Activated CD4-positive, alpha-beta memory T cell treated with anti-CD3 and anti-CD28 coated beads, Interleukin-2, amount 10 ng/mL, durations not matched to agents 7 days and 5 days (primary cell): ENCODE results near the gene LRRC9. TPM values are rescaled to one million over a fixed set of nuclear protein-coding genes. Genes with fewer than 3 reads are reported as not detected.
A peak's percentile ranks its signal among the peaks of the same experiment; 100 is the strongest.
"Not testable (repeated sequence)": the region's sequence is repeated elsewhere in the genome, so short reads cannot be mapped to it uniquely, and the experiment has no call there.

ENCODE experiments used
- CTCF ChIA-PET: fragments of 350-600 bp; sonication (Branson Sonifier 250); formaldehyde crosslinking; loops from one replicate; lab custom pipeline; 2021; ENCODE audit warnings: antibody characterized with exemption, inconsistent platforms; lab: Charles Lee
- POLR2A ChIA-PET: fragments of 350-600 bp; sonication (Branson Sonifier 250); formaldehyde crosslinking; loops from one replicate; lab custom pipeline; 2021; ENCODE audit warnings: antibody characterized with exemption; lab: Charles Lee
- DNase-seq: peaks from one replicate; pipeline ENCODE4 v3.0.0-alpha.2; 2020
- H3K27ac Mint-ChIP-seq: one replicate; pipeline ENCODE4 v1.8.0; 2021; ENCODE audit warnings: mild to moderate bottlenecking, mixed read lengths
- H3K27me3 Mint-ChIP-seq: one replicate; pipeline ENCODE4 v1.8.0; 2021; ENCODE audit warnings: mixed read lengths
- H3K36me3 Mint-ChIP-seq: one replicate; pipeline ENCODE4 v1.8.0; 2021; ENCODE audit warnings: low read depth, mixed read lengths
- H3K4me1 Mint-ChIP-seq: one replicate; pipeline ENCODE4 v1.8.0; 2021; ENCODE audit warnings: mixed read lengths
- H3K4me3 Mint-ChIP-seq: one replicate; pipeline ENCODE4 v1.8.0; 2021; ENCODE audit warnings: mild to moderate bottlenecking, mixed read lengths
- H3K9me3 Mint-ChIP-seq: one replicate; pipeline ENCODE4 v1.8.0; 2021; ENCODE audit warnings: mixed read lengths
- total RNA-seq, 2 experiments: library from RNA; stranded (reverse); gene quantifications; one replicate each; pipeline ENCODE4 v1.2.3, GENCODE V29; 2021

Gene LRRC9
- total RNA-seq, 2 experiments from 2014 or later, result not detected

- H3K27me3 Mint-ChIP-seq, result peaks cover 34% of the 10 kb centered on the region
- H3K9me3 Mint-ChIP-seq, result no peaks in the 10 kb centered on the region
- no peaks in the 10 kb centered on the region for H3K36me3 Mint-ChIP-seq
- no peak overlapping the region for H3K27ac Mint-ChIP-seq
- POLR2A ChIA-PET, result interaction anchor here (0.6 kb wide), 1 partner anchor 808 kb away, joined by 3 read pairs; no protein-coding TSS in a partner anchor
- H3K4me3 Mint-ChIP-seq, result no peak overlapping the region
- peaks cover 7% of the 10 kb centered on the region for H3K4me1 Mint-ChIP-seq
- DNase-seq, result peak; percentile 16
- CTCF ChIA-PET, result no interaction called here
Observed at GRCh38 chr14:59918824-59919569, 947 bp upstream of the LRRC9 start.

DNA sequence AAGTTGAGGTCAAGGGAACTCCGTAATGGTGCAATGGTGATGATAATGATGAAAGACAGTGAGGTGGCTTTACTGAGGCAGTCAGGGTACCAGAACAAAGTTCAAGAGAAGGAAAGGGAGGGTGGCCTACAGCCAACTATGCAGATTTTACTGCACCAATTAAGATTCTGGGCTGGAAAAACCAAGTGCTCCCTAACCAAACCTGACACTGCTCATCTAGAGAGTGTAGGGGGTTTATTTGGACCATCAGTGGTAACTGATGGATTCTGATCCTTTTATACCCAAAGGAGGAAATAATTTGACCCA is 387 bp downstream of the LRRC9 start:
- peaks cover 7% of the 10 kb centered on the region for H3K4me1 Mint-ChIP-seq
- no peak for DNase-seq
- H3K4me3 Mint-ChIP-seq, result no peak overlapping the region
- no peak overlapping the region for H3K27ac Mint-ChIP-seq
- no peaks in the 10 kb centered on the region for H3K9me3 Mint-ChIP-seq
- CTCF ChIA-PET, result no interaction called here
- no peaks in the 10 kb centered on the region for H3K36me3 Mint-ChIP-seq
- peaks cover 34% of the 10 kb centered on the region for H3K27me3 Mint-ChIP-seq
- POLR2A ChIA-PET, result no interaction called here

DNA sequence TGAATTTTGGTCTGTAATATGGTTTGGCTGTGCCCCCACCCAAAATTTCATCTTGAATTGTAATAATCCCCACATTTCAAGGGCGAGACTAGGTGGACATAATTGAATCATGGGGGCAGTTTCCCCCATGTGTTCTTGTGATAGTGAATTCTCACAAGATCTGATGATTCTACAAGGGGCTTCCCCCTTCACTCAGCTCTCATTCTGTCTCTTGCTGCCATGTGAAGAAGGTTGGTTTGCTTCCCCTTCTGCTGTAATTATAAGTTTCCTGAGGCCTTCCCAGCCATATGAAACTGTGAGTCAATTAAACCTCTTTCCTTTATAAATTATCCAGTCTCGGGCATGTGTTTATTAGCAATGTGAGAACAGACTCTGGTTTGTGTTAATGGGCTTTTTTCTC is 5.9 kb downstream of the LRRC9 start:
- POLR2A ChIA-PET, result no interaction called here
- no peak for DNase-seq
- H3K4me1 Mint-ChIP-seq, result no peaks in the 10 kb centered on the region
- H3K27me3 Mint-ChIP-seq, result peaks cover 19% of the 10 kb centered on the region
- no peak overlapping the region for H3K4me3 Mint-ChIP-seq
- H3K36me3 Mint-ChIP-seq, result no peaks in the 10 kb centered on the region
- CTCF ChIA-PET, result no interaction called here
- H3K9me3 Mint-ChIP-seq, result no peaks in the 10 kb centered on the region
- H3K27ac Mint-ChIP-seq, result no peak overlapping the region

DNA sequence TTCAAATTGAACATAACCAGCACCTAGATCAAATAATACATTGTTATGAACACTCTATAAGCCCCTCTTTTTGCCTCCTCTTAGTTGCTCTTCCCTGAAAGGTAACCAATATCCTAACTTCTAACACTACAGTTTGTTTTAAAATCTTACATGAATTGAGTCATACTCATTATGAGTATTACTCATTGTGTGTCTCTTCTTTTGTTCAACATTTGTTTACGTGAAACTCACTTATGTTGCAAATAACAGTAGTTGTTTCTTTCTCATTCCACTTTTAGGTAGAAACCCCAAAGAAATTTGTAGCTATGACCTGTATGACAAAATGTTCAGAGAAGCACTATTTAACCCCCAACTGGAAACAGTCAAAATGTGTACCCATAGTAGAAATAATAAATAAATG is 6.6 kb downstream of the LRRC9 start:
- peaks cover 12% of the 10 kb centered on the region for H3K27me3 Mint-ChIP-seq
- no peak for DNase-seq
- H3K4me1 Mint-ChIP-seq, result no peaks in the 10 kb centered on the region
- H3K36me3 Mint-ChIP-seq, result no peaks in the 10 kb centered on the region
- H3K27ac Mint-ChIP-seq, result no peak overlapping the region
- H3K4me3 Mint-ChIP-seq, result no peak overlapping the region
- H3K9me3 Mint-ChIP-seq, result no peaks in the 10 kb centered on the region
- POLR2A ChIA-PET, result no interaction called here
- CTCF ChIA-PET, result no interaction called here

GRCh38 chr14:59931237-59931636 is 11.3 kb downstream of the LRRC9 start:
- POLR2A ChIA-PET, result no interaction called here
- no peak for DNase-seq
- Mint-ChIP-seq H3K27ac (no peak overlapping the region), H3K36me3 (no peaks in the 10 kb centered on the region), H3K27me3 (peaks cover 9% of the 10 kb centered on the region), H3K4me3 (no peak overlapping the region), H3K4me1 (no peaks in the 10 kb centered on the region), H3K9me3 (no peaks in the 10 kb centered on the region)
- CTCF ChIA-PET, result no interaction called here

- ChIA-PET POLR2A (no interaction called here), CTCF (no interaction called here)
- peaks cover 5% of the 10 kb centered on the region for H3K27me3 Mint-ChIP-seq
Observed at GRCh38 chr14:59936145-59936544, 16.2 kb downstream of the LRRC9 start.

GRCh38 chr14:59939828-59940227 is 19.9 kb downstream of the LRRC9 start:
- Mint-ChIP-seq H3K27me3 (peaks cover 16% of the 10 kb centered on the region), H3K4me1 (no peaks in the 10 kb centered on the region), H3K27ac (no peak overlapping the region), H3K36me3 (no peaks in the 10 kb centered on the region), H3K4me3 (no peak overlapping the region), H3K9me3 (no peaks in the 10 kb centered on the region)
- CTCF ChIA-PET, result no interaction called here
- POLR2A ChIA-PET, result no interaction called here
- DNase-seq, result no peak

More at GRCh38 chr14:59936145-59936544, 16.2 kb downstream of the LRRC9 start:
- DNase-seq, result no peak
- Mint-ChIP-seq H3K36me3 (no peaks in the 10 kb centered on the region), H3K9me3 (no peaks in the 10 kb centered on the region), H3K4me3 (no peak overlapping the region), H3K27ac (no peak overlapping the region), H3K4me1 (no peaks in the 10 kb centered on the region)

- CTCF ChIA-PET, result interaction anchor here (0.9 kb wide), 1 partner anchor 390 kb away, joined by 3 read pairs; no protein-coding TSS in a partner anchor
- H3K4me1 Mint-ChIP-seq, H3K36me3 Mint-ChIP-seq, H3K4me3 Mint-ChIP-seq, DNase-seq, H3K27ac Mint-ChIP-seq, POLR2A ChIA-PET, H3K9me3 Mint-ChIP-seq: not testable (repeated sequence)
- peaks cover 15% of the 10 kb centered on the region for H3K27me3 Mint-ChIP-seq
Observed at GRCh38 chr14:59942296-59942862, 22.4 kb downstream of the LRRC9 start.

GRCh38 chr14:59944909-59945308 is 25.0 kb downstream of the LRRC9 start:
- H3K27ac Mint-ChIP-seq, result no peak overlapping the region
- POLR2A ChIA-PET, result no interaction called here
- CTCF ChIA-PET, result interaction anchor here (1.3 kb wide), 1 partner anchor 22 kb away, joined by 4 read pairs; no protein-coding TSS in a partner anchor
- H3K9me3 Mint-ChIP-seq, result peaks cover 2% of the 10 kb centered on the region
- no peak overlapping the region for H3K4me3 Mint-ChIP-seq
- H3K4me1 Mint-ChIP-seq, result no peaks in the 10 kb centered on the region
- H3K27me3 Mint-ChIP-seq, result peaks cover 11% of the 10 kb centered on the region
- H3K36me3 Mint-ChIP-seq, result no peaks in the 10 kb centered on the region
- no peak for DNase-seq

- POLR2A ChIA-PET, H3K4me1 Mint-ChIP-seq, DNase-seq, H3K4me3 Mint-ChIP-seq, H3K36me3 Mint-ChIP-seq, H3K27ac Mint-ChIP-seq, CTCF ChIA-PET, H3K9me3 Mint-ChIP-seq: not testable (repeated sequence)
- H3K27me3 Mint-ChIP-seq, result peaks cover 11% of the 10 kb centered on the region
Observed at GRCh38 chr14:59952141-59952540, 32.2 kb downstream of the LRRC9 start.

- H3K36me3 Mint-ChIP-seq, H3K9me3 Mint-ChIP-seq, DNase-seq, POLR2A ChIA-PET, H3K4me3 Mint-ChIP-seq, H3K27ac Mint-ChIP-seq, H3K4me1 Mint-ChIP-seq: not testable (repeated sequence)
- CTCF ChIA-PET, result interaction anchor here (3.6 kb wide), 1 partner anchor 8 kb away, joined by 11 read pairs; no protein-coding TSS in a partner anchor
- H3K27me3 Mint-ChIP-seq, result peaks cover 14% of the 10 kb centered on the region
Observed at GRCh38 chr14:59957890-59958289, 37.9 kb downstream of the LRRC9 start.

GRCh38 chr14:59959668-59960067 is 39.7 kb downstream of the LRRC9 start:
- POLR2A ChIA-PET, result no interaction called here
- CTCF ChIA-PET, result no interaction called here
- peaks cover 2% of the 10 kb centered on the region for H3K4me1 Mint-ChIP-seq
- H3K36me3 Mint-ChIP-seq, result no peaks in the 10 kb centered on the region
- DNase-seq, result no peak
- H3K4me3 Mint-ChIP-seq, result no peak overlapping the region
- no peak overlapping the region for H3K27ac Mint-ChIP-seq
- H3K9me3 Mint-ChIP-seq, result no peaks in the 10 kb centered on the region
- H3K27me3 Mint-ChIP-seq, result peaks cover 12% of the 10 kb centered on the region

DNA sequence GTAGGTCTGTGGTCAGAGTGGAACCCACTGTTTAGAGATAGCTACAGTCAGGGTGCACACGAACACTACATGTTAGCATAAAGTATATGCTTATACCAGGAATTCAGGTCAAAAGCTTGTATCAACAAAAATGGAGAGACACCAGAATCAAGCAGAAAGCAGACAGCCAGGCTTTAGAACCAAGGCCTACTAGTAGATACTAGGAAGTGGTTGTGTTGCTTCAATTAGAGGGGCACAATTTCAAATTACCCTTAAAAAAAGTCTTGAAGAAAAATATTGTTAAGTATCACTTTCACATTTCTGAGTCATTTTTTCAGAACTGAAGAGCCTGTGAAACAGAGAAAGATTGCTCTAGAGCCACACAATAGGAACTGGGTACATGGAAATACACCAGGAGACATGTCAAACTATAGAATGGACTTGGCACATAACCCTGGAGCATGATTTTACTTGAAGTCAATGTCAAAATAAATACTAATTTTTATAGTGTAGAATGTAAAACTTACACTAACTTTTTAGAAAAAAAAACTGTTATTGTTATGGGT is 41.6 kb downstream of the LRRC9 start:
- no peak for DNase-seq
- Mint-ChIP-seq H3K27me3 (peaks cover 9% of the 10 kb centered on the region), H3K4me3 (no peak overlapping the region), H3K9me3 (no peaks in the 10 kb centered on the region), H3K4me1 (peaks cover 10% of the 10 kb centered on the region), H3K36me3 (no peaks in the 10 kb centered on the region), H3K27ac (no peak overlapping the region)
- POLR2A ChIA-PET, result no interaction called here
- CTCF ChIA-PET, result interaction anchor here (6.2 kb wide), 1 partner anchor 222 kb away, joined by 149 read pairs; no protein-coding TSS in a partner anchor
